ENCODE data around the gene ADARB2. TPM values are rescaled to one million over a fixed set of nuclear protein-coding genes. Genes with fewer than 3 reads are reported as not detected.

ADARB2 gene
- total and polyA plus RNA-seq, 10 of the 15 experiments (the other 5 are each of a cell fraction or from before 2014, with no cell fraction given): 0.02 to 4.1 (median 0.76) TPM

DNA sequence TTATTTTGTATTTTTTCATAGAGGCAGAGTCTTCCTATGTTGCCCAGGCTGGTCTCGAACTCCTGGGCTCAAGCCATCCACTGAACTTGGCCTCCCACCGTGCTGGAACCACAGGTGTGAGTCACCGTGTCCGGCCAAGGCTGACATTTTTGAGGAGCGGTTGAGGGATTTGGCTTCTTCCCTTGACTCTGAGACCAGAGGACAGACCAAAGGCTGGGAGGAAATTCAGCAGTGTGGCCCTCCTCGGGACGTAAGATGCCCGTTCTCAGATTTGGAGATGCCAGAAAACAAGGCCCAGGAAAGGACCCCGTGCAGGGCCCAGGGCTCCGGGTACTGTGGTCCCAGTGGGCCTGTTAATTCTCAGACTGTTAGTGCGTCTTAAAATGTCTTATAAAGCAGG, 535.0 kb downstream of the ADARB2 start:
- H3K27ac ChIP-seq (ENCODE audit: control insufficient read depth, insufficient read depth): no peak overlapping the region
- H3K4me2 ChIP-seq (ENCODE audit: control insufficient read depth, insufficient read depth): no peak overlapping the region
- H4K20me1 ChIP-seq (ENCODE audit: control insufficient read depth, insufficient read depth): no peaks in the 10 kb centered on the region
- TF ChIP-seq, protein P1, sequence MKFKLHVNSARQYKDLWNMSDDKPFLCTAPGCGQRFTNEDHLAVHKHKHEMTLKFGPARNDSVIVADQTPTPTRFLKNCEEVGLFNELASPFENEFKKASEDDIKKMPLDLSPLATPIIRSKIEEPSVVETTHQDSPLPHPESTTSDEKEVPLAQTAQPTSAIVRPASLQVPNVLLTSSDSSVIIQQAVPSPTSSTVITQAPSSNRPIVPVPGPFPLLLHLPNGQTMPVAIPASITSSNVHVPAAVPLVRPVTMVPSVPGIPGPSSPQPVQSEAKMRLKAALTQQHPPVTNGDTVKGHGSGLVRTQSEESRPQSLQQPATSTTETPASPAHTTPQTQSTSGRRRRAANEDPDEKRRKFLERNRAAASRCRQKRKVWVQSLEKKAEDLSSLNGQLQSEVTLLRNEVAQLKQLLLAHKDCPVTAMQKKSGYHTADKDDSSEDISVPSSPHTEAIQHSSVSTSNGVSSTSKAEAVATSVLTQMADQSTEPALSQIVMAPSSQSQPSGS (IDR thresholded peaks at IDR 0.05; ENCODE audit: low read length): no peak
- TF ChIP-seq ZNF24 (IDR thresholded peaks at IDR 0.05): no peak
- no peak for TF ChIP-seq RB1 (IDR thresholded peaks at IDR 0.05; ENCODE audit: borderline replicate concordance)
- TF ChIP-seq RBBP5 (conservative IDR thresholded peaks at IDR 0.05): no peak
- TF ChIP-seq KDM1A (IDR thresholded peaks at IDR 0.05; ENCODE audit: borderline replicate concordance): no peak
- no peak for TF ChIP-seq JUNB (IDR thresholded peaks at IDR 0.05)
- TF ChIP-seq, protein P2, sequence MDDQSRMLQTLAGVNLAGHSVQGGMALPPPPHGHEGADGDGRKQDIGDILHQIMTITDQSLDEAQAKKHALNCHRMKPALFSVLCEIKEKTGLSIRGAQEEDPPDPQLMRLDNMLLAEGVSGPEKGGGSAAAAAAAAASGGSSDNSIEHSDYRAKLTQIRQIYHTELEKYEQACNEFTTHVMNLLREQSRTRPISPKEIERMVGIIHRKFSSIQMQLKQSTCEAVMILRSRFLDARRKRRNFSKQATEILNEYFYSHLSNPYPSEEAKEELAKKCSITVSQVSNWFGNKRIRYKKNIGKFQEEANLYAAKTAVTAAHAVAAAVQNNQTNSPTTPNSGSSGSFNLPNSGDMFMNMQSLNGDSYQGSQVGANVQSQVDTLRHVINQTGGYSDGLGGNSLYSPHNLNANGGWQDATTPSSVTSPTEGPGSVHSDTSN (IDR thresholded peaks at IDR 0.05; ENCODE audit: insufficient replicate concordance, low read depth, low read length): no peak
- TF ChIP-seq POLR2A (IDR thresholded peaks at IDR 0.05; ENCODE audit: low read depth, low read length): no peak
- TF ChIP-seq MXI1 (IDR thresholded peaks at IDR 0.05; ENCODE audit: low read depth, low read length): no peak
- no peak for TF ChIP-seq GABPA (IDR thresholded peaks at IDR 0.05; ENCODE audit: low read depth)
- TF ChIP-seq, protein P3, sequence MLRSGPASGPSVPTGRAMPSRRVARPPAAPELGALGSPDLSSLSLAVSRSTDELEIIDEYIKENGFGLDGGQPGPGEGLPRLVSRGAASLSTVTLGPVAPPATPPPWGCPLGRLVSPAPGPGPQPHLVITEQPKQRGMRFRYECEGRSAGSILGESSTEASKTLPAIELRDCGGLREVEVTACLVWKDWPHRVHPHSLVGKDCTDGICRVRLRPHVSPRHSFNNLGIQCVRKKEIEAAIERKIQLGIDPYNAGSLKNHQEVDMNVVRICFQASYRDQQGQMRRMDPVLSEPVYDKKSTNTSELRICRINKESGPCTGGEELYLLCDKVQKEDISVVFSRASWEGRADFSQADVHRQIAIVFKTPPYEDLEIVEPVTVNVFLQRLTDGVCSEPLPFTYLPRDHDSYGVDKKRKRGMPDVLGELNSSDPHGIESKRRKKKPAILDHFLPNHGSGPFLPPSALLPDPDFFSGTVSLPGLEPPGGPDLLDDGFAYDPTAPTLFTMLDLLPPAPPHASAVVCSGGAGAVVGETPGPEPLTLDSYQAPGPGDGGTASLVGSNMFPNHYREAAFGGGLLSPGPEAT (IDR thresholded peaks at IDR 0.05; ENCODE audit: low read depth): no peak
- no peak for TF ChIP-seq KAT2A (conservative IDR thresholded peaks at IDR 0.05; ENCODE audit: control insufficient read depth, low read depth, low read length)
- no peak for TF ChIP-seq POLR2AphosphoS5 (IDR thresholded peaks at IDR 0.05; ENCODE audit: low read length)
- TF ChIP-seq BACH1 (IDR thresholded peaks at IDR 0.05; ENCODE audit: borderline replicate concordance): no peak
- BruUV-seq (replicated peaks): no TSS peak
- SMC1A ChIA-PET (ENCODE audit: uncharacterized antibody, unreplicated experiment): no interaction called here
- no peaks in the 10 kb centered on the region for H3K9me3 ChIP-seq (replicated peaks; ENCODE audit: control insufficient read depth, insufficient read depth, low read length)
- H3K27me3 ChIP-seq (replicated peaks in 1 of 2; ENCODE audit: control insufficient read depth in 2 of 2, insufficient read depth in 2 of 2, low read length in 1 of 2): no peaks in the 10 kb centered on the region; a peak in 1 of 4 replicates
- POLR2A ChIA-PET: no interaction called here
- in situ Hi-C loops (cut with MboI) (no loop called here), intact Hi-C loops (cut with micrococcal nuclease; ENCODE audit: unreplicated experiment) (no loop called here)
- no peak overlapping the region for H3K4me3 ChIP-seq
- no peaks in the 10 kb centered on the region for H3K36me3 ChIP-seq (ENCODE audit: control insufficient read depth in 2 of 2, insufficient read depth in 2 of 2, low read length in 1 of 2)
- no peaks in the 10 kb centered on the region for H3K79me2 ChIP-seq (ENCODE audit: control insufficient read depth, insufficient read depth, low read length)
- RAD21 ChIA-PET (ENCODE audit: unreplicated experiment): no interaction called here
- 44% methylated on average over 11 of the region's 11 CpGs for WGBS (ENCODE audit: insufficient coverage, insufficient replicate concordance, low lambda C conversion rate, missing lambda C conversion rate)
- no peak for ATAC-seq
- CTCF ChIA-PET: no interaction called here
- no peak overlapping the region for H3K9ac ChIP-seq (ENCODE audit: control insufficient read depth, insufficient read depth, low read length)
- no peaks in the 10 kb centered on the region for H3K4me1 ChIP-seq (ENCODE audit: control insufficient read depth, insufficient read depth, low read length)
- no peak overlapping the region for H2AFZ ChIP-seq (ENCODE audit: control insufficient read depth, low read depth, low read length)
- DNase-seq (ENCODE audit: low read depth, low spot score): no peak
- FAIRE-seq: no peak

Data from GM12878 (cell line).